Measurements from ENCODE around the gene SULT1C4.

The SULT1C4 gene

DNA sequence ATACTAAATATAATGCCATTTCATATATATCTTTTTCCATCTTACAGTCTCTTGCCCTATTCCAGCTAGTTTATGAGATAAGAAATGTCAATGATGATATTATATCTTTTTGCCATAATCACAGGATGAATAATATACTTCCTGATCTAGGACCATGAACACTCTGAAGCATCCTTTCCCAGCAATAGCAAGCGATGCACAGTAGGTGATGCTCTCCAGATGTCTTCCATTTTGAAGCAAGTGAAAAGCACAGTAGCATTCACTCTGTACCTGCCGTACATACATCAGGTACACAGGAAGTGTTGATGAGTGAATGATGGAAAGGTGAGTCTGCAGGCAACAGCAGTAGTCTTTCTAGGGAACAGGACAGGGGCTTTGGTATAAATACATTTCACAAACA is 8.6 kb upstream of the SULT1C4 start:
- Histone ChIP-seq H3K4me1 (ENCODE audit: insufficient read depth, low read length, severe bottlenecking) (no peaks in the 10 kb centered on the region), H4K20me1 (ENCODE audit: insufficient read depth, low read length) (no peaks in the 10 kb centered on the region), H2AFZ (ENCODE audit: low read length) (no peak overlapping the region), H3K4me3 (ENCODE audit: low read depth, low read length, poor library complexity, severe bottlenecking) (no peak overlapping the region), H3K9me2 (ENCODE audit: low read depth, low read length) (no peaks in the 10 kb centered on the region), H3K9ac (ENCODE audit: low read length) (no peak overlapping the region), H3K4me2 (ENCODE audit: low read length) (no peak overlapping the region), H3K9me3 (ENCODE audit: low read length) (no peaks in the 10 kb centered on the region), H3K27me3 (ENCODE audit: insufficient read depth, low read length) (no peaks in the 10 kb centered on the region), H3K27ac (ENCODE audit: low read depth, low read length, poor library complexity, severe bottlenecking) (no peak overlapping the region), H3F3A (ENCODE audit: insufficient read depth, low read length) (no peaks in the 10 kb centered on the region), H3K79me2 (ENCODE audit: insufficient read depth, low read length) (no peaks in the 10 kb centered on the region), H3K36me3 (ENCODE audit: insufficient read depth, low read length) (no peaks in the 10 kb centered on the region)
- no peak for TF ChIP-seq EZH2 (IDR thresholded peaks at IDR 0.05; ENCODE audit: borderline replicate concordance, low read length)
- TF ChIP-seq, protein P1, sequence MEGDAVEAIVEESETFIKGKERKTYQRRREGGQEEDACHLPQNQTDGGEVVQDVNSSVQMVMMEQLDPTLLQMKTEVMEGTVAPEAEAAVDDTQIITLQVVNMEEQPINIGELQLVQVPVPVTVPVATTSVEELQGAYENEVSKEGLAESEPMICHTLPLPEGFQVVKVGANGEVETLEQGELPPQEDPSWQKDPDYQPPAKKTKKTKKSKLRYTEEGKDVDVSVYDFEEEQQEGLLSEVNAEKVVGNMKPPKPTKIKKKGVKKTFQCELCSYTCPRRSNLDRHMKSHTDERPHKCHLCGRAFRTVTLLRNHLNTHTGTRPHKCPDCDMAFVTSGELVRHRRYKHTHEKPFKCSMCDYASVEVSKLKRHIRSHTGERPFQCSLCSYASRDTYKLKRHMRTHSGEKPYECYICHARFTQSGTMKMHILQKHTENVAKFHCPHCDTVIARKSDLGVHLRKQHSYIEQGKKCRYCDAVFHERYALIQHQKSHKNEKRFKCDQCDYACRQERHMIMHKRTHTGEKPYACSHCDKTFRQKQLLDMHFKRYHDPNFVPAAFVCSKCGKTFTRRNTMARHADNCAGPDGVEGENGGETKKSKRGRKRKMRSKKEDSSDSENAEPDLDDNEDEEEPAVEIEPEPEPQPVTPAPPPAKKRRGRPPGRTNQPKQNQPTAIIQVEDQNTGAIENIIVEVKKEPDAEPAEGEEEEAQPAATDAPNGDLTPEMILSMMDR (IDR thresholded peaks at IDR 0.05; ENCODE audit: low read length): 0 out of 2 replicates have a peak, but pooled peaks have one; percentile 8

DNA sequence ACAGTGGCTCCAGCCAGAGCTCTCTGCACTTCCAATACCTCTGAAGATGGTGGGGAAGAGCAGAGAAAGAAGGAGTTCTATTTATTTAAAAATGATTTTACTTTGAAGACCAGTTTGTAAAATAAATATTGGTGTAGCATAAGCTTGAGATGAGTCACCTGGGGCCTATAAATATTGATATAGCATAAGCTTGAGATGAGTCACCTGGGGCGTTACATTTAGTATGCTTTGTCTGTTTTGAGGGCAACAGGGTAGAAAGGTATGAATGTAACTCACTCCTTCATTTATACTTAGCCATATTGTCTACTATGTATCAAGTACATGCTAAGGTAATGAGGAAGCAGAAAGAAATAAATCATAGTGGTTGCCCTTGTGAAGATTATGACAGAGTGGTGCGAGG is 7.7 kb upstream of the SULT1C4 start:
- H3K4me3 ChIP-seq (ENCODE audit: low read depth, low read length, poor library complexity, severe bottlenecking): no peak overlapping the region
- no peaks in the 10 kb centered on the region for H3K27me3 ChIP-seq (ENCODE audit: insufficient read depth, low read length)
- H3K4me2 ChIP-seq (ENCODE audit: low read length): no peak overlapping the region
- no peaks in the 10 kb centered on the region for H3K9me2 ChIP-seq (ENCODE audit: low read depth, low read length)
- no peaks in the 10 kb centered on the region for H3K4me1 ChIP-seq (ENCODE audit: insufficient read depth, low read length, severe bottlenecking)
- H3K27ac ChIP-seq (ENCODE audit: low read depth, low read length, poor library complexity, severe bottlenecking): no peak overlapping the region
- H3K36me3 ChIP-seq (ENCODE audit: insufficient read depth, low read length): no peaks in the 10 kb centered on the region
- H3K9ac ChIP-seq (ENCODE audit: low read length): no peak overlapping the region
- H3F3A ChIP-seq (ENCODE audit: insufficient read depth, low read length): no peaks in the 10 kb centered on the region
- H3K79me2 ChIP-seq (ENCODE audit: insufficient read depth, low read length): no peaks in the 10 kb centered on the region
- H3K9me3 ChIP-seq (ENCODE audit: low read length): no peaks in the 10 kb centered on the region
- H4K20me1 ChIP-seq (ENCODE audit: insufficient read depth, low read length): no peaks in the 10 kb centered on the region
- TF ChIP-seq, protein P1 (IDR thresholded peaks at IDR 0.05; ENCODE audit: low read length): no peak
- no peak for TF ChIP-seq EZH2 (IDR thresholded peaks at IDR 0.05; ENCODE audit: borderline replicate concordance, low read length)
- no peak overlapping the region for H2AFZ ChIP-seq (ENCODE audit: low read length)

GRCh38 chr2:108376774-108377173 is 980 bp upstream of the SULT1C4 start:
- H3K9me3 ChIP-seq (ENCODE audit: low read length): no peaks in the 10 kb centered on the region
- no peak overlapping the region for H3K4me3 ChIP-seq (ENCODE audit: low read depth, low read length, poor library complexity, severe bottlenecking)
- no peak overlapping the region for H3K4me2 ChIP-seq (ENCODE audit: low read length)
- no peaks in the 10 kb centered on the region for H3K79me2 ChIP-seq (ENCODE audit: insufficient read depth, low read length)
- no peaks in the 10 kb centered on the region for H3K27me3 ChIP-seq (ENCODE audit: insufficient read depth, low read length)
- no peak overlapping the region for H2AFZ ChIP-seq (ENCODE audit: low read length)
- no peak overlapping the region for H3K9ac ChIP-seq (ENCODE audit: low read length)
- no peak overlapping the region for H3K27ac ChIP-seq (ENCODE audit: low read depth, low read length, poor library complexity, severe bottlenecking)
- no peaks in the 10 kb centered on the region for H3K4me1 ChIP-seq (ENCODE audit: insufficient read depth, low read length, severe bottlenecking)
- no peaks in the 10 kb centered on the region for H4K20me1 ChIP-seq (ENCODE audit: insufficient read depth, low read length)
- H3F3A ChIP-seq (ENCODE audit: insufficient read depth, low read length): no peaks in the 10 kb centered on the region
- H3K9me2 ChIP-seq (ENCODE audit: low read depth, low read length): no peaks in the 10 kb centered on the region
- TF ChIP-seq, protein P1 (IDR thresholded peaks at IDR 0.05; ENCODE audit: low read length): no peak
- no peak for TF ChIP-seq EZH2 (IDR thresholded peaks at IDR 0.05; ENCODE audit: borderline replicate concordance, low read length)
- H3K36me3 ChIP-seq (ENCODE audit: insufficient read depth, low read length): no peaks in the 10 kb centered on the region
